HG03175 (cell line): ENCODE data around the gene LGSN.
"Not testable (repeated sequence)": the region's sequence is repeated elsewhere in the genome, so short reads cannot be mapped to it uniquely, and the experiment has no call there.

Experiments used
- ATAC-seq: cut with Tn5 transposase; IDR thresholded peaks from one replicate; pipeline ENCODE4 v1.9.1; 2021; ENCODE audit warnings: mild to moderate bottlenecking, moderate library complexity; ENCODE audit not compliant: unreplicated experiment

Gene LGSN

GRCh38 chr6:63319939-63320338 is at the start of gene LGSN:
Gene LGSN, minus strand, starts transcription at chr6:63319983. Its CDS starts 40 bp downstream, at chr6:63319943.
- no peak for ATAC-seq

- no peak for ATAC-seq
These were observed 48.6 kb upstream of the LGSN start for GRCh38 chr6:63368347-63368746.

GRCh38 chr6:63362500-63363120 is 42.8 kb upstream of the LGSN start:
- not testable (repeated sequence) for ATAC-seq

- ATAC-seq: not testable (repeated sequence)
These were observed 37.6 kb upstream of the LGSN start for GRCh38 chr6:63357384-63357783.

- no peak for ATAC-seq
These were observed 35.8 kb upstream of the LGSN start for GRCh38 chr6:63355632-63356031.

GRCh38 chr6:63353286-63353630 is 33.5 kb upstream of the LGSN start:
- ATAC-seq: no peak

GRCh38 chr6:63352544-63353285 is 32.9 kb upstream of the LGSN start:
- ATAC-seq: peak; percentile 89

- ATAC-seq: peak; percentile 34
These were observed 32.3 kb upstream of the LGSN start for GRCh38 chr6:63352069-63352543.

- ATAC-seq: no peak
These were observed 29.6 kb upstream of the LGSN start for GRCh38 chr6:63349401-63349800.

GRCh38 chr6:63348836-63349235 is 29.1 kb upstream of the LGSN start:
- no peak for ATAC-seq

- ATAC-seq: no peak
These were observed 27.8 kb upstream of the LGSN start for GRCh38 chr6:63347599-63347998.

GRCh38 chr6:63346217-63346835 is 26.5 kb upstream of the LGSN start:
- no peak for ATAC-seq

GRCh38 chr6:63340351-63340750 is 20.6 kb upstream of the LGSN start:
- ATAC-seq: no peak

- ATAC-seq: not testable (repeated sequence)
These were observed 14.9 kb upstream of the LGSN start for GRCh38 chr6:63334652-63335051.

- ATAC-seq: no peak
These were observed 13.7 kb upstream of the LGSN start for GRCh38 chr6:63333440-63333839.

GRCh38 chr6:63326630-63327029 is 6.8 kb upstream of the LGSN start:
- ATAC-seq: not testable (repeated sequence)

GRCh38 chr6:63322981-63323380 is 3.2 kb upstream of the LGSN start:
- no peak for ATAC-seq

- no peak for ATAC-seq
These were observed 2.0 kb upstream of the LGSN start for GRCh38 chr6:63321821-63322220.

- no peak for ATAC-seq
These were observed 2.1 kb downstream of the LGSN start for GRCh38 chr6:63317641-63318040.

GRCh38 chr6:63316113-63316512 is 3.7 kb downstream of the LGSN start:
- no peak for ATAC-seq

- no peak for ATAC-seq
These were observed 6.7 kb downstream of the LGSN start for GRCh38 chr6:63313111-63313510.
